GM15510 (cell line): Measurements from ENCODE around the gene ANTKMT.

ENCODE experiments used
- POLR2A ChIP-seq: IDR thresholded peaks from 3 replicates; pipeline ENCODE4 v1.6.1; 2011; ENCODE audit warnings: borderline replicate concordance; ENCODE audit not compliant: insufficient read length; ENCODE audit errors: extremely low read depth

The ANTKMT gene

GRCh38 chr16:714079-714478 lies 6.9 kb upstream of the ANTKMT start:
- no peak for TF ChIP-seq POLR2A

GRCh38 chr16:714558-715476 lies 6.1 kb upstream of the ANTKMT start, which contains the start of gene METRN:
METRN (plus strand) TSS chr16:715118; CDS start chr16:715290, 172 bp downstream.
- TF ChIP-seq POLR2A = peak; percentile 40

GRCh38 chr16:715477-716199 lies 5.3 kb upstream of the ANTKMT start:
- TF ChIP-seq POLR2A = no peak

- TF ChIP-seq POLR2A = no peak
Observed at GRCh38 chr16:716200-716568, 4.8 kb upstream of the ANTKMT start.

GRCh38 chr16:716768-717325 lies 4.1 kb upstream of the ANTKMT start:
- TF ChIP-seq POLR2A = no peak

- TF ChIP-seq POLR2A = no peak
Observed at GRCh38 chr16:717450-718245, 3.3 kb upstream of the ANTKMT start.

GRCh38 chr16:718389-718788 lies 2.6 kb upstream of the ANTKMT start:
- TF ChIP-seq POLR2A = no peak

GRCh38 chr16:718922-719321 lies 2.0 kb upstream of the ANTKMT start:
- no peak for TF ChIP-seq POLR2A

- no peak for TF ChIP-seq POLR2A
Observed at GRCh38 chr16:719815-720446, 1.0 kb upstream of the ANTKMT start.

GRCh38 chr16:720447-720989 lies 428 bp upstream of the ANTKMT start:
- TF ChIP-seq POLR2A = no peak

GRCh38 chr16:721765-722540 lies 1.0 kb downstream of the ANTKMT start:
- no peak for TF ChIP-seq POLR2A

GRCh38 chr16:722835-723633 lies 2.1 kb downstream of the ANTKMT start:
- TF ChIP-seq POLR2A = peak; percentile 14
